ENCODE results near the gene PDE8B.

GRCh38 chr5:77444356-77444755 is 233.9 kb downstream of the PDE8B start:
- TF ChIP-seq CTCF (IDR thresholded peaks at IDR 0.05) (no peak), POLR2A (IDR thresholded peaks at IDR 0.05) (no peak)
